GM21381 (cell line): ENCODE measurements around the gene TSPAN18.

Experiments used
- ATAC-seq: cut with Tn5 transposase; IDR thresholded peaks from one replicate; pipeline ENCODE4 v1.9.1; 2021; ENCODE audit warnings: mild to moderate bottlenecking, moderate library complexity; ENCODE audit not compliant: unreplicated experiment

Gene TSPAN18

DNA sequence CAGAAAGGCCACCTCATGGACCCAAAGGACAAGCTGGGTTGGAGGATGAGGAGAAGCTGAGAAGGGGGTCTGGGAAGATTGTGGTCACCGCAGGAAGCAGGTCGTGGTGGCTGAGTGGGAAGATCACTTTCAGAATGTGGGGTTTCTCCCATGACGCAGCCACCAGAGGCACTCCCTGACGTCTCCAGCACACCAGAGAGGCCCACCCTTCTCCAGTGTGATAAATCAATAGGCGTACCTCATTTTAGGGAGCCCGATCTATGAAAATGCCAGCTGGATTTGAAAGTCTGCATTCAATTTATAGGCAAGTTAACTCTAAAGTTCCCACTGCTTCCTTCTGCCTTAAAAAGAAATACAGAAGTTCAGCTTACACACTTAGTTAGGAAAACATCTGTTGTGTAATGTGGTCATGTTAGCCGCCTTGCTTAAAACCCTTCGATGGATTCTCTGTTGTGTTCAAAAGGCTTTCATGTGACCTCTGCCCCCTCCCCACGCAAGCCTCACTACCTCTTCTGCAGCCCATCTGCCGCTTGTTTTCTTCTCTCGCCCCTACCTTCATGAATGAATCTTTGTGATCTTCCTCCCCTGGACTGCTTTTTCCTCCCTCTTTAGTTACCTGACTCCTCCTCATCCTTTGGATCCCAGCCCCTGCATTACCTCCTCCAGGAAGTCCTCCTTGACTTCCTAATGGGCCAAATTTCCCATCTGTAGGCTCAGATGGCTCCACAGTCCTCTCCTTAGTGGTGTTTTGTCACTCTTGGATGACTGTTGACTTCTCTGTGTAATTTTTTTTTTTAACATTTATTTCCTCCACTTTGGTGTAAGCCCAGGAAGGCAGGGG lies 10.7 kb downstream of the TSPAN18 start:
- ATAC-seq = no peak

DNA sequence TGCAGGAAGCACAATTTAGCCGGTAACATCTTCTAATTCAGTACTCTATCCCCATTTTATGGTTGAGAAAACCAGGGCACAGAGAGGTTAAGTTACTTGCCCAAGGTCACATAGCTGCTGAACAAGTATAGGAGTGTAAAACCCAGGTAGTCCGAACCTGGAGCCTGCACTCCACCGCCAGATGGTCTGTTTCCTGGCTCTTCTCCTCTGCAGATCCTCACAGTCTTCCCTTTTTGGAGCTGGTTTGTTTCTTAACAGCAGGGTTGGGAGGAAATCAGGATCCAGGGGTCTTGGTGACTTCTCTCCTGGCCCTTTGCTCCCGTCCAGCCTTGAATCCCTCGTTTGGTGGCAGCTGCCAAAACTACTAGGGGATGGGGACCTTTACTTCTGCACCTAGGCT lies 12.0 kb downstream of the TSPAN18 start:
- ATAC-seq = no peak

DNA sequence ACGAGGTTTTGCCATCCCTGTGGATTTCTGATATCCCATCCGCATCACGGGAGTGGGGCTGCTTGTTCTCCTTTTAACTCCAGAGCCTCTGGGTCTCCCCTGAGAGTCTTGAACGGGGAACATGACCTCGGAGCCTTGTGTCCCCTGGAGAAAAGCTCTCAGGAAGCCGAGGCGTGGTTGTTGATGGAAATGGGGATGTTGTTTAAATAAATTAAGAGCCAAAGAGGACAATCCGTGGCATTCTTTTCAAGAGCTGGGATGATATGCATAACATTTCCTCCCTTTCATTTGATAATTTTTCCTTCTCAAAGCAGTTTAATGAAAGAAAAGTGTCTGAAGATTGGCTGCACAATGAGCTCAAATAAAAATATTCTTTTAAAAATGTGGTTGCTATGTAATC lies 14.2 kb downstream of the TSPAN18 start:
- ATAC-seq = no peak

DNA sequence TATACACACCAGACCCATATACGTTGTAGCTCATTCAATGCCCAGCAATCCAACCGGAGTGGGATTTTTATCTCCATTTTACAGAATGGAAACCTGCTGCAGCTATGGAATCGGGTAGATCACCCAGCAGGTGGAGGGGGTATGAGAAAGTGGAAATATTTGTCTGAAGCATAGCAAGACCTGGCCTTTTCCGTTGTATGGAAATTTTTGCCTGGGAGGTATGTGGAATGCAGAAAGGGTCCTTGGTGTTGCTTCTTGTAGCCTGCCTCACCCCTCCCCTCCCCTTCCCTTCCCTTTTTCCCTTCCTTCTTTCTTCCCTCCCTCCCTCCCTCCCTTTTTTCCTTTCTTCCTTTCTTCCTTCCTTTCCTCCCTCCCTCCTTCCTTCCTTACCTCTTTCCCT lies 15.2 kb downstream of the TSPAN18 start:
- no peak for ATAC-seq

DNA sequence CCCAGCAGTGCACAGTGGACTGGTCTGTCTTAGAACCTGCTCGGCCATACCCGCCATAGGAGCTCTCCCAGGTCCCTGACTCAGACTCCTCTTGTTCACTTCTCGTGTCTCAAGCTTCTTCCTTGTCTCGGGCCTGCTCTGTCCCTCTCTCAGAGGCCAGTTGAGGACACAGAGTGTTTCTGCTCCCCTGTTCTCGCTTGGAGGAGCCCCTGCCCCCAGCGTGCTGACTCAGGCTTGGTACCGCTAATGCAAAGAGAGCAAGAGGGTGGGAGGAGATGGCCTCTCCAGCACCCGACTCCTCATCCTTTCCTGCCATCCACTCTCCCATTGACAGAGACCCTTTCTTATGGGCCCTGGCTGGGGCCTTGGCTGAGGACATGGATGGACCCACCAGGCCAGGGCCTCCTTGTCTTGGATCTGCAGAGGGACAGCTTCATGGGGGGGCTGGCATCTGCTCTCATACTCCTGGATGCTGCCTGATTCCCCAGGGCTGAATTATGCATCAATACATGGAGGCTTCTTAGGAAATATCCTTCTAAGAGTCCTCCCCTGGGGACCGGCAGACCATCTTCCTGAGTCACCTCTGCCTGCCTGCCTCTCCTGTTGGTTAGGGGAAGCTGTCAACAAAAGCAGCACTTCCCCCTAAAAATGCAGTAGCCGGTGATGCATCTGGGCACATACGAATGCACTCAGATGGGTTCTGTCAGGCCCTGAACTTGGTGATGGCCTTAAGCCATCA lies 15.9 kb downstream of the TSPAN18 start:
- ATAC-seq = no peak

DNA sequence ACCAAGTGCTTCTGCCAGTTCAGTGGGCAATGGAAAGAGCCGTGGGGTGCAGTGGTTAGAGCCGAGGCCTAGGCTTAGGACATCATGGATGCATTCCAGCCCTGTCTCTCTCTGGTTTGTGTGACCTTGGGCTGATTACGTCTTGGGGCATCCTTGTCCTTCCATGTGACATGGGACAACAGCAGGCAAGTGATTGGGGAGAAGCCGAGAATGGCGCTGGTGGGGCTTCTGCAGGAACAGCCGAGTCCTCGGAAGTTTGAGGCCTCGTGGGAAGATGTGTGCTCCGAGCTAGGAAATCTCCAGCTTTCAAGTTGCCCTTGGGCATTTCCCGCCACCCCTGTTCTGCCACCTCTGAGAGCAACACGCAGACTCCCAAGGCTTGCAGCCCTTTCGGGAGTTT lies 16.6 kb downstream of the TSPAN18 start:
- no peak for ATAC-seq

DNA sequence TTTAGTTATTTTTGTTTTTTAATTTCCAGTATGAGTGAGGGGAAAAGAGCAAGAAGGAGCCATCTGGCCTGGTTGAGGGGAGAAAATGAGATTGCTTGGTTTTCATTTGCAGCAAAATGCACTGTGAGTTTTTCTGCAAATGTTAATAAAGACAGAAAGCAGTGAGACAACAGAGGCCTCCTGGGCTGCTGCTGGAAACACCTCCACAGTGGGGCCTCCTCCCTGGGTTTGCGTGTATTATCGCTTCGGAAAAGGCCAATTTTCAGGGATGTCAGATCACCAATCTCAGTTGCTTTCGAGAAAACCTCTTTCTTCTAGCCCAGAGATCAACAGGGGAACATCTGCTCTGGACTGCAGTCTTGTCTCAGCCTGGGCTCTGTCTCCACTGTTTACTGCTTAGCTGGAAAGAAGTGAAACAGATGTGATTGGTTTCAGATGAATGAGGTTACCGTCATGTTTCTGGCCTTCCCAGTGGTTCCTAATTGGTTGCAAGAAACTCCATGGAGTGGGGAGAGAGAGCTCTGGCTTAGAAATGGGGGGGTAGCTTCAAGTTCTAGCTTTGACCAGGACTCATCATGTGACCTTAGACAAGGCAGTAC lies 17.3 kb downstream of the TSPAN18 start:
- ATAC-seq = no peak

DNA sequence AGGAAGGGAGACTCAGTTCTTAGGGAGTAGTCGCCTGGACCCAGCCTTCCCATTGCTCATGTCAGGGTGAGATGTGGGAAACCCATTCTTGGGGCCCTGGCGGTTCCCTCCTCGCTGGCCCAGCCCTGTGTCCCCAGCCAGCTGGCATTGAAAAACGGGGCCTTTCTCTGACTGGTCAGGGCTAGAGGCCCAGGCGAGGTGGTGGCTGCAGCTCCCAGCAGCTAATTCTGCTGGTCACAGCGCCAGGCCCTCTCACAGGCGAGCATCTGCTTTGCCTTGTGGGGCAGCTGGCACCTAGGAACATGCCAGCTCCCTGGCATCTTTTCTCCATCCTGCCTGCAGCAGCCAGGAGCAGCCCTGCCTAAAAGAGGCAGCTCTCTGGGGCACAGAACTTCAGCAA lies 20.1 kb downstream of the TSPAN18 start:
- no peak for ATAC-seq

DNA sequence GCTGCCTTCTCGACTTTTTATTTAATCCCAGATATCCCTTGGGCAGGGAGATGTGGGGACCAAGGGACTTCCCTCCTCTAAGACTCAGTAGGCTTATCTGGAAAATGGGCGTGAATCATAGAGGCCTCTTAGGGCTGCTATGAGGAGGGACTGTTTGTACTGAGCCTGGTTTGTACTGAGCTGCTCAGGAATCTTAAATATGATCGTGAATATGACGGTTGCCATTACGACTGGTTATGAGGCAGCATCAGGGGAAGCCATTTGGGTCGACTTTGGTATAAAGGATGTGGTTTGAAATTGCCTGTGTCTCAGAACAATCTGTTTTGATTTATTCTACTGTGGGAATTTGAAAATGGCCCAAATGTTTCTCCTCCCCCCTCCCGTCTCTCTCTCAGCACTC lies 20.6 kb downstream of the TSPAN18 start:
- no peak for ATAC-seq

DNA sequence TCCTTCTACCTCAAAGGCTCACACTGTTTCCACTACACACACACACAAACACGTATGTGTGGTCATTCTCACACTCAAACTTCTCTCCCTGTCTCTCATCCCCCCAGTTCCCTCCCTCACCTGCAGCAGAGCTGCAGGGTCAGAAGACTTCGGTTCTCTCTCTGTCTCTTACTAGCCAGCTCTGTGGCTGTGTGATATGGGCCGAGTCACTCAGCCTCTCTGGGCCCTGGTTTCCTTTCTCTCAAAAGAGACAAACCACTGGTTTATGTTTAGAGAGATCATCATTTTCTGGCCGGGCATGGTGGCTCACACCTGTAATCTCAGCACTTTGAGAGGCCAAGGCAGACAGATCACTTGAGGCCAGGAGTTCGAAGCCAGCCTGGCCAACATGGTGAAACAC lies 21.1 kb downstream of the TSPAN18 start:
- ATAC-seq = no peak

DNA sequence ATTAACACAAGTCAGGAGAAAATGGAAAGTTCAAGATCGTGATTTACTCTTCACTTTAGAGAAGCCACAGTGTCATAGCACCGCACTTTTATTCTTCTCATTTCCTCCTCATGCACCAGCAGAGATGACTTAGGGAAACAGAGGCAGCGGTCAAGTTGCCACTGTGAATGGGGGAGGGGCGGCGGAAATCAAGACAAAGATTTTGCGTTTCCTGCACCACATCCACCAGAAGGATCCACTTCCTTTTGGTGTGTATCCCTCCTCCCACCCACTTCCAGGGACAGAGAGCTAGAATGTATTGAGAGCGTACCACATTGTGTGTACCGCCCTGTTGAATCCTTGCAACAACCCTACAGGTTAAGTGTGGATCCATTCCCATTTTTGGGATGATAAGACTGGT lies 21.8 kb downstream of the TSPAN18 start:
- no peak for ATAC-seq

DNA sequence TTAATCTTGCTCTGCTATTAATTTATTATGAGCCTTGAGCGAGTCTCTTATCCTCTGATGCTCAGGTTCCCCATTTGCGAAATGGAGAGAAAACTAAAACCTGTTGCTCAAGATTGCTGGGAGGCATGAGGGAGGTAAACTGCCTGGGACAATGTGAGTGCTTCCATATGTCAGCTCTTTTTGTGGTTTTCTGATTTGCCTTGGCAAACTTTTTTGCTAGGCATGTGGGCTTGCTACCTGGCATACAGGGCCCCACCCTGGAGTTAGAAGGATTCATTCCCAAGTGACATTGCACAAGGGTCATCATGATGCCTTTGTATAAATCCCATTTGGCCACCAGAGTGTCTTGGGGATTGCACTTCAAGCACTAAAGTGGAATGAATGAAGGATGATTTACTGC lies 22.4 kb downstream of the TSPAN18 start:
- no peak for ATAC-seq

DNA sequence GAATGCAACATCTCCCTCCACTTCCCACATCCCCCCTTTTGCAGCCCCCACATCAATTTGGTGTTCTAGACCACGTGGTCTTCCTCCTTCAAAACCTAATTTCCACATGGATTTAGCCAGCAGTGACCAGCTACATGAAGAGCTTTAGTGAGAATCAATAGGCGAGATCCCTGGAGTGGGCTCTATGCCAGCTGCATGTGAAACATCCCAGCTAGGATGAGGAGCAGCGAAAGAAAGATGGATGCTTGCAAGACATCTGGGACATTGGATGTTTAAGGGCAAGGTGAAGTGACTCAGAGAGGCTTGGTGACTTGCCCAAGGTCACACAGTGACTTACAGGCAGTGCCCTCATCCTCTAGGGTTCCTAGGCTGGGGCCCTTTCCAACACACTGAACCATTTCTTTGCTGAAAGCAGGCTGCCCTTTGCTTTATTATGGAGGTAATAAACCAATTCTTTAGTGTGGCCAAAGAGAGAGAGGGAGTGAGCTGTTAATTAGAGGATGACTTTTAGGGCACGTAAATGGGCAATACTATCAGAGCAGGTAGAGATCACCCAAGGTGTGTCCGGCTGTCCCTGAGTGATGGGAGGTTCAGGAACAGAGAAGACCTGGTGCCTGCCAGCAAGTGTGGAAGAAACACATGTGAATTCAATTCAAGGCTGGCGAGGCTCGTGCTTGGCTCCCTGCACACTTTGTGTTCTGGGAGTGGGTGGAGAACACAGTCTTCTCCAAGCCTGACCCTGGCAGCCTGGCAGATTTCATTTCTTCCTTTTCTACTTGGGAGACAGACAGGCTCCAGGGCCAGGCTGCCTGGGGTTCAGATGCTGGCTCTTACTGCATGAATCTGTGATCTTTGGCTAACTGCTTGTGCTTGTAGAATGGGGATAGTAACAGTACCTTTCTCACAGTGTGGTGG lies 24.0 kb downstream of the TSPAN18 start:
- ATAC-seq = no peak

DNA sequence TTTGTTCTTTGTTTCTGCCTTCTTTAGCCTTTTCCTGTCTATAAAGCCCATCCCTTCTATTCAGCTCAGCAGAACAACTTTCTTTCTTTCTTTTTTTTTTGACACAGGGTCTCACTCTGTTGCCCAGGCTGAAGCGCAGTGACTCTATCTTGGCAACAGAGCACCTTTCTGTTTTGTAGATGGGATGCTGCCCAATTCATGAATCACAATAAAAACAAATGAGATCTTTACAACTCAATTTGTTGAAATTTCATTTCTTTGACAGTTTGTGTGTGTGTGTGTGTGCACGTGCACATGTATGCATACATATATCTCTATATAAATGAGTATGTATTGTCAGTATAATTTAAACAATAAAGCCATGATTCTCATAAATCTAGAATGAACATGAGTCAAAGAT lies 25.5 kb downstream of the TSPAN18 start:
- ATAC-seq = no peak

DNA sequence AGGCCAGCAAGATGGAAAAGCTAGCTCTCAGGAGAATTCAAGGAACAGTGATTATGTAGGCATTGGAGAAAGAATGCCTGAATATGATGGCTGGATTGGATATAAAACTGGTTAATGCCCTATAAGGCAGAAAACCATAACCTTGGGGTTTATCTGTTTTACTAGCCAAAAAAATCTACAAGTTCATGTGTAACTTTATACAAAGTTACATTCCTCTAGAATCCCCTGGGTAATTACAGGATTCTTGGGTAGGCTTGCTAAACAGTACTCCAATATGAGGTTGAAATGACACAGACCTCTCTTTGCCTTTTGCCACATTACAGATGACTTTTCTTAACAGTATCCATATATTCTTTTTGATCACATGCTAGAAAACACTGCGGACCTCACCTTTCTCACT lies 26.0 kb downstream of the TSPAN18 start:
- ATAC-seq = no peak

DNA sequence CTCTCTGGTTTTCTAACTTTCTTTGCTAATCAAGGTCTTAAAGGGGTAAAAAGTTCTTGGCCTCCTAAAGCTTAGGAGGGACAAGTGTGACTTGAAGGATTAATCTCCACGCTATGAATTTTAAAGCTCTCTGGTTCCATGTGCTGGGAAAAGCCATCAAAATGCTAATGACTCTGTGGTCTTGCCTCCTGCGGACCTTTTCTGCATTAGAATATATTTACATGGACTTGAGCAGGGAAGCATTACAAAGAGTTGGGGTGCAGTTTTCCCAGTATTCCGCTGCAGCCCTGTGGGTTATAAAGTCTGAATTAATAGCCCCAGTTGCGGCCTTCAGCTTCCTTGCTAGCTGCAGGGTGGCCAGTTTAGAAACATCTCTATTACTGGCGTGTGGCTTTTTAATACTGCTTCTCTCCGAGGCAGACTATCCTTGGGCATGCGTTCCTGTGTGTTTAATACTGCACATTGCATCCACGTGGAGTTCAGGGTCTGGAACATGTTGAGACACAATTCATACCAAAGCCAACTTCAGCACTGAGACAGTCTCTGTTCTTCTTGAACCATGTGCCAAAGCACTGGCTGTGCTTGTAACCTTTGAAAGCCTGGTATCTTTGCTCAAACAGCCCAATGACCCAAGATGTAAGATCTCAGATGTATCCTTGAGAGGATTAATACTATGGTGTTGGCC lies 27.3 kb downstream of the TSPAN18 start:
- no peak for ATAC-seq

DNA sequence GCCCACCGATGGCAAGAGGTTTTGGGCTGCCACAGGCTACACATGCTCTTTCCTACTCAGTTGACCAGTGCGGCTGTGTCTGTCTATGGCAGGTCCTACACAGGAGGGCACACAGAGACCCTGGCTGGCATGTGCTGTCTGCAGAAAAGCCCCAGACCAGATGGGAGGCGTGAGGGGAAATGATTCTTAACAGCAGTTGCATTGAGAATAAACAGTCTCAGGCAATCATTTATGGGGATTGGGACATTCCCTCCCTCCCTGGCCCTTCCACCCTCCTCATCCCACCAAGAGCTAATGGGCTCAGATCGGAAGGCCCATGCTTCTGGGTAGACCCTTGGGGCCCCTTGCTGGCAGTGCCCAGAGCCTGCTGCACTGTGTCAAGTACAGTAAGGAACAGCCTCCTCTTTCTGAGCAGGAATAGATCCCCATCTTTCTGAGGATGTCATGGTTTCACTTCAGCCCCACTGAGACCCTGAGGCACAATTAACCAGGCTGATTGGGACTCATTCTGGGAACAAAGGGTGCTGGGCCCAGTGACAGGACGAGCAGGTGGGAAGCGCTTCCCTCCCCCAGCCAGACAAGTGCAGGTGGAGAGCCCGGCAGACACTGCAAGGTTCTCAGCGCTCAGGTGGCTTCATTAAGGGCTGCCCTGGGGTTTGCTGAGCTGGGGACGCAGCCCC lies 28.3 kb downstream of the TSPAN18 start:
- ATAC-seq = no peak

DNA sequence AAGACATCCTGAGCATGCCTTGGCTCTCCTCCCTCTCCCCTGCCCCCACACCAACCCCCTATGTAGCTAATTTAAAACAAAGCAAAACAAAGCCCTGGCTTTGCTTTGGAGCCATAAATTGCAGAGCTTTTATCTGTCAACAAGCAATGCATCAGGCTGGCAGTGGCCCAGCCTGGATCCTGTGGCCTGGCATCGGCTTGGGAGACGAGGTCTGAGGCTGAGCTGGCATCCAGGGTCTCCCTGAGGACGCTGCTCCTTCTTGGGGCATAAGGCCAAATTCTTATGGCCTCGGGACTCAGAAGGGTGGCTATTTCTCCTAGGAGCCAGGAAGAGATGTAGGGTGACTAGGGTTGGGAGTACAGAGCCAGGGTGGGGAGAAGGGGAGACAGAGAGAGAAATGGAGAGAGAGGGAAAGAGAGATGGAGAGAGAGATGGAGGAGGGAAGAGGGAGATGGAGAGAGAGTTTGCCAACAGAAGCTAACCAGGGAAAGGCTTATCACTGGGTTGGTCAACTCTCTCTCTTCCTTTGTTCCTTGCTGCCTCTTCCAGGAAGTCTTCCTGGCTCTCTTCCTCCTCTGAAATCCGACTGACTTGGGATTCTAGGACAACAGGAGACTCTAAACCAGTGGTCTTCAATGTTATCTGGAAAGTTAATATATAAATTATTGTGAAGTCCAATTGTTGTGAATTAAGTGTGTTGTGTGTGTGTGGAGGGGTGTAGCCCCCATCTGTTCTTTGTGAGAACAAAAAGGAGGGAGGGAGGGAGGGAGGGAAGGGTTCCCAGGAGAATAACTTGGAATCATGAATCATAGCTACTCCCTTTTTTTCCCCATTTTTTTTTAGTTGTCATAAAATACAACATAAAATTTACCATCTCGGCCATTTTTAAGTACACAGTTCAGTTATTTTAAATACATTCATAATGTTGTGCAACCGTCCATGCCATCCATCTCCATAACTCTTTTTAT lies 29.1 kb downstream of the TSPAN18 start:
- ATAC-seq = no peak

DNA sequence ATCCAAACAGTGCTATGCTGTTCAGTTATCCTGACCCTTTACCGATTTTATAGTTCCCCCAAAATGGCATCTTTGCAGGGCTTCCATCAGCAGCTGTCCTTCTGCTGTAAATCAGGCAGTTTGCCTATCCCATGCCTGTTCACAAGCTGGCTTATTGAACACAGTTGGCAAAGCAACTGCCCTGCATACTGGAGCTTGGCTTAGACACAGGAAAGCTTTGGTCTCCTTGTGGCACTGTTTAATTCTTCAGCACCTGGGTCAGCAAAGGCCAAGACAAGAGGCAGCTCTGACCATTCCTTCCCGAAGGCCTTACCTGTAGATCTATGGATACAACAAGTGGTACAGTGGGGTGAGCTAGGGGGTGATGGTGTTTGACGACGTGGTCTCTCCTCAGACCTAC lies 32.2 kb downstream of the TSPAN18 start:
- no peak for ATAC-seq
